Measurements from ENCODE around the gene CPA1. TPM values are rescaled to one million over a fixed set of nuclear protein-coding genes. Genes with fewer than 3 reads are reported as not detected.

Gene CPA1
- total and polyA plus RNA-seq, 8 donors = 1.7 to 17.3 (median 5.5) TPM; not detected in 5

DNA sequence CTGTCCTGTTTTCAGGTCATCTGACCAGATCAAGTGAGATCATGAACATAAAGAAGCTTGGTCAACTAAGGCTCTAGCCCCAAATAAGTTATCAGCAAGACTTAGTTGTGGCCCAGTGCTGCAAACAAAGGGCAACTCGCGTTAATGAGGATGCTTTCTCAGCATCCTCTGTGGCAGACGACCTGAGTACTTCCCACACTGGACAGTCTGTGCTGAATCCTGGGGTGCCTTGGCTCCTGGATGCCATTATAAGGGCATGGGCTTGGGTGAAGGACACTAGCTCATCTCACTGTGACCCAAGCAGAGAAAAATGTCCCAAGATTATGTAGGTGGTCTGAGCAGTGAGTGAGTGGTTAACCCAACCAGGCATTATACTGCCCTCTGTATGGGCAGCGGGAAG lies 21.8 kb upstream of the CPA1 start:
- Histone ChIP-seq H3K4me3 (no peak overlapping the region), H3K36me3 (no peaks in the 10 kb centered on the region), H3K4me1 (peaks cover 0 to 20% (median 7%) of the 10 kb centered on the region in 4 donors), H3K27me3 (no peaks in the 10 kb centered on the region), H3K27ac (no peak overlapping the region), H3K9me3 (peaks cover 4 to 22% (median 11%) of the 10 kb centered on the region in 4 donors)
- intact Hi-C loops (cut with DNase I; ENCODE audit: low total_unique reads) = no loop called here
- no peak for DNase-seq
- no peak for TF ChIP-seq POLR2AphosphoS5 (IDR thresholded peaks at IDR 0.05)
- no peak for TF ChIP-seq EP300 (IDR thresholded peaks at IDR 0.05)
- TF ChIP-seq CTCF (IDR thresholded peaks at IDR 0.05) = no peak
- no peak for TF ChIP-seq POLR2A (IDR thresholded peaks at IDR 0.05)
- 91 to 97% (median 94%) methylated on average over 4 of the region's 4 CpGs for WGBS, 5 donors

DNA sequence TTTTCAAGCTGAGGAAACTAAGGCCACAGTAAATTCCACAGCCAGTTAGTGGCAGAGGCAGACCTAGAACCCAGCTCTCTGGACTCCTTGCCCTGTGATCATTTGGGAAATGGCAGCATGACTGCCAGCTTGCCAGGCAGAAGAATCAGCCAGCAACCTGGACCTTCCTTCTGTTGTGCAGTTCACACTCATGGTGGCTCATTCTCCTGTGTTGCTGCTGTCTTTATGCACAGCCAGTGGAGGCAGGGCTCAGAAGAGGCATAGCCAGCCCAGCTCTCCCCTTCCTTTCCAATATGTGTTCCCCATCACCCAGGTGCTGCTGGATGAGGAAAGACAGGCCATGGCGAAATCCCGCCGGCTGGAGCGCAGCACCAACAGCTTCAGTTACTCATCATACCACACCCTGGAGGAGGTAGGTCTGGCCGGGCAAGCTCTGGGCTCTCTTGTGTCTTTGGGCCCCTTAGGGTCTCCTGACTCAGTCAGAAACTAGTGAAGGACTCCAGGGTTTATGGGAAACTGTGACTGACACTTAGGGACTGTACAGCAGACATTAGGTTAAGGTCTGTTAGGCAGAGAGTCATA lies 20.9 kb upstream of the CPA1 start:
- no peak overlapping the region for H3K4me3 ChIP-seq
- no peaks in the 10 kb centered on the region for H3K36me3 ChIP-seq
- H3K4me1 ChIP-seq = peaks cover 0 to 20% (median 7%) of the 10 kb centered on the region in 4 donors
- H3K9me3 ChIP-seq = peaks cover 4 to 22% (median 11%) of the 10 kb centered on the region in 4 donors
- intact Hi-C loops (cut with DNase I; ENCODE audit: low total_unique reads) = no loop called here
- 88 to 96% (median 96%) methylated on average over 5 of the region's 5 CpGs for WGBS, 5 donors
- DNase-seq = no peak
- H3K27me3 ChIP-seq = no peaks in the 10 kb centered on the region
- no peak for TF ChIP-seq CTCF (IDR thresholded peaks at IDR 0.05)
- no peak for TF ChIP-seq POLR2A (IDR thresholded peaks at IDR 0.05)
- TF ChIP-seq EP300 (IDR thresholded peaks at IDR 0.05) = no peak
- TF ChIP-seq POLR2AphosphoS5 (IDR thresholded peaks at IDR 0.05) = no peak
- H3K27ac ChIP-seq = no peak overlapping the region

DNA sequence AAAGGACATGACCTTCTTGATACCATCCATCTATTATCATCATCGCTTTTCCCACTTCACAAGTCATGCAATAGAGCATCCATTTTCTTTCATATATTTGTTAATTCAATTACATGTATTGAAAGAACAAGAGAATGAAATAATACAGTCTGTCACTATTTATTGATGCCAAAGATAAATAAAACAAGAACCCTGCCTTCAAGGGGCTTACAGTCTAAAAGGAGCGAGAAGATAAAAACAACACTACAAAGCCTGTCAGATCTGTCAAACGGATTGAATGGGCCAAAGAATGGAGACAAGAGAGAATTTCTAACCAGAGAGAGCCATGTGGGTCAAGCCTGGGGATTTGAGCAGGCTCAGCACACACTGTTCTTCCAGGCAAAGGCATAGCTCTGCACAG lies 19.8 kb upstream of the CPA1 start:
- H3K27ac ChIP-seq = no peak overlapping the region
- no peak for DNase-seq
- peaks cover 0 to 20% (median 7%) of the 10 kb centered on the region in 4 donors for H3K4me1 ChIP-seq
- no peaks in the 10 kb centered on the region for H3K36me3 ChIP-seq
- WGBS, 5 donors = 89 to 96% (median 94%) methylated on average over 3 of the region's 3 CpGs
- H3K4me3 ChIP-seq = no peak overlapping the region
- no peaks in the 10 kb centered on the region for H3K27me3 ChIP-seq
- TF ChIP-seq POLR2A (IDR thresholded peaks at IDR 0.05) = no peak
- TF ChIP-seq EP300 (IDR thresholded peaks at IDR 0.05) = no peak
- TF ChIP-seq CTCF (IDR thresholded peaks at IDR 0.05) = no peak
- no peak for TF ChIP-seq POLR2AphosphoS5 (IDR thresholded peaks at IDR 0.05)
- intact Hi-C loops (cut with DNase I; ENCODE audit: low total_unique reads) = no loop called here
- peaks cover 4 to 22% (median 11%) of the 10 kb centered on the region in 4 donors for H3K9me3 ChIP-seq

- Histone ChIP-seq H3K27ac (no peak overlapping the region), H3K36me3 (no peaks in the 10 kb centered on the region), H3K4me1 (peaks cover 0 to 10% (median 4%) of the 10 kb centered on the region in 4 donors), H3K9me3 (peaks cover 4 to 22% (median 11%) of the 10 kb centered on the region in 4 donors), H3K4me3 (no peak overlapping the region), H3K27me3 (no peaks in the 10 kb centered on the region)
- intact Hi-C loops (cut with DNase I; ENCODE audit: low total_unique reads) = no loop called here
- DNase-seq = no peak
- no peak for TF ChIP-seq EP300 (IDR thresholded peaks at IDR 0.05)
- no peak for TF ChIP-seq POLR2A (IDR thresholded peaks at IDR 0.05)
- TF ChIP-seq CTCF (IDR thresholded peaks at IDR 0.05) = no peak
- no peak for TF ChIP-seq POLR2AphosphoS5 (IDR thresholded peaks at IDR 0.05)
- 82 to 94% (median 91%) methylated on average over 7 of the region's 7 CpGs for WGBS, 5 donors
Observed at GRCh38 chr7:130361681-130362080, 18.6 kb upstream of the CPA1 start.

Data from stomach (tissue), 9 donors.